GM23338 (cell line): ENCODE measurements around the gene TREM2. TPM values are rescaled to one million over a fixed set of nuclear protein-coding genes. Genes with fewer than 3 reads are reported as not detected.

Source experiments
- ATAC-seq: fragments of 200-7000 bp; cut with Tn5 transposase; 3 replicates; pipeline ENCODE4 v1.9.1; 2020
- DNase-seq: peaks from one replicate; pipeline ENCODE4 v3.0.0-alpha.2; 2015; ENCODE audit warnings: low spot score
- H2AFZ ChIP-seq: fragments of 200-600 bp; sonication (generic); 2 replicates; pipeline ENCODE4 v1.8.0; 2016; ENCODE audit warnings: antibody characterized with exemption, mild to moderate bottlenecking, moderate library complexity
- H3F3A ChIP-seq: fragments of 200-600 bp; sonication (generic); replicated peaks from 2 replicates; pipeline ENCODE4 v1.8.0; 2017; ENCODE audit warnings: antibody characterized with exemption, mixed run types, low read depth
- H3K27ac ChIP-seq: fragments of 200-600 bp; sonication (generic); 2 replicates; pipeline ENCODE4 v1.6.1; 2016; ENCODE audit warnings: low read depth
- H3K27me3 ChIP-seq: fragments of 200-600 bp; sonication (generic); 2 replicates; pipeline ENCODE4 v1.8.0; 2016; ENCODE audit warnings: mild to moderate bottlenecking, mixed run types, moderate library complexity; ENCODE audit not compliant: insufficient read depth
- H3K36me3 ChIP-seq: fragments of 200-600 bp; sonication (generic); 2 replicates; pipeline ENCODE4 v1.8.0; 2016; ENCODE audit warnings: mild to moderate bottlenecking; ENCODE audit not compliant: insufficient read depth
- H3K4me1 ChIP-seq: fragments of 200-600 bp; sonication (generic); 2 replicates; pipeline ENCODE4 v1.8.0; 2016; ENCODE audit warnings: mild to moderate bottlenecking, moderate library complexity; ENCODE audit not compliant: insufficient read depth
- H3K4me2 ChIP-seq: fragments of 200-600 bp; sonication (generic); 2 replicates; pipeline ENCODE4 v1.7.1; 2017; ENCODE audit warnings: mixed run types
- H3K4me3 ChIP-seq: fragments of 200-600 bp; sonication (generic); 2 replicates; pipeline ENCODE4 v1.6.1; 2016; ENCODE audit warnings: mixed run types
- H3K79me2 ChIP-seq: fragments of 200-600 bp; sonication (generic); replicated peaks from 2 replicates; pipeline ENCODE4 v1.8.0; 2017; ENCODE audit warnings: mild to moderate bottlenecking; ENCODE audit not compliant: insufficient read depth
- H3K9me2 ChIP-seq: fragments of 200-600 bp; sonication (generic); 2 replicates; pipeline ENCODE4 v1.8.0; 2017; ENCODE audit not compliant: insufficient read depth
- H4K20me1 ChIP-seq: fragments of 200-600 bp; sonication (generic); replicated peaks from 2 replicates; pipeline ENCODE4 v1.8.0; 2017; ENCODE audit warnings: mild to moderate bottlenecking; ENCODE audit not compliant: insufficient read depth
- H3K27ac Mint-ChIP-seq: 2 replicates; pipeline ENCODE4 v1.8.0; 2020; ENCODE audit warnings: inconsistent platforms, mild to moderate bottlenecking, moderate library complexity, mixed read lengths
- H3K27me3 Mint-ChIP-seq: 3 replicates; pipeline ENCODE4 v1.8.0; 2022; ENCODE audit warnings: low read depth, mild to moderate bottlenecking, moderate library complexity, mixed read lengths, inconsistent platforms; ENCODE audit not compliant: insufficient read depth, poor library complexity
- H3K36me3 Mint-ChIP-seq: 3 replicates; pipeline ENCODE4 v1.8.0; 2021; ENCODE audit warnings: low read depth, mild to moderate bottlenecking, inconsistent platforms, moderate library complexity, mixed read lengths
- H3K4me1 Mint-ChIP-seq: 3 replicates; pipeline ENCODE4 v1.8.0; 2020; ENCODE audit warnings: mild to moderate bottlenecking, inconsistent platforms, mixed read lengths
- H3K4me3 Mint-ChIP-seq: 3 replicates; pipeline ENCODE4 v1.8.0; 2021; ENCODE audit warnings: moderate library complexity, mild to moderate bottlenecking, inconsistent platforms, mixed read lengths
- H3K9me3 Mint-ChIP-seq: 3 replicates; pipeline ENCODE4 v1.8.0; 2020; ENCODE audit warnings: moderate library complexity, mild to moderate bottlenecking, inconsistent platforms, mixed read lengths
- CTCF ChIP-seq, 2 experiments: fragments of 200-600 bp in 1 of 2; sonication (generic) in 1 of 2; conservative IDR thresholded peaks; 2 replicates each; pipeline versions ENCODE4 v1.5.1 to v1.6.1; 2016 to 2017; ENCODE audit warnings: antibody characterized with exemption in 2 of 2, low read depth in 2 of 2, mild to moderate bottlenecking in 2 of 2, moderate library complexity in 1 of 2
- EZH2phosphoT487 ChIP-seq: fragments of 200-600 bp; sonication (generic); IDR thresholded peaks from one replicate; pipeline ENCODE4 v1.8.1; 2018; ENCODE audit warnings: antibody characterized with exemption; ENCODE audit not compliant: unreplicated experiment
- JUNB ChIP-seq: IDR thresholded peaks from one replicate; pipeline ENCODE4 v1.6.1; 2016; ENCODE audit warnings: antibody characterized with exemption; ENCODE audit not compliant: unreplicated experiment
- REST ChIP-seq: IDR thresholded peaks from one replicate; pipeline ENCODE4 v1.6.1; 2018; ENCODE audit warnings: antibody characterized with exemption; ENCODE audit not compliant: unreplicated experiment
- STAT1 ChIP-seq: IDR thresholded peaks from one replicate; pipeline ENCODE4 v1.6.1; 2016; ENCODE audit warnings: antibody characterized with exemption; ENCODE audit not compliant: unreplicated experiment
- polyA plus RNA-seq: library from polyadenylated mRNA; unstranded; fragments of >200 nt; fragmentation: Nextera tagmentation; extraction: Ambion mirVana; gene quantifications from 2 replicates; pipeline ENCODE4 v1.2.1, GENCODE V29; 2016
- total RNA-seq: library from RNA; depleted of rRNA; stranded (reverse); fragments of >200 nt; shearing (Covaris generic); gene quantifications from 2 replicates; pipeline ENCODE4 v1.2.3, GENCODE V29; 2014
- TF ChIP-seq, protein P1 (sequence below): fragments of 250-450 bp; sonication (Bioruptor Pico); IDR thresholded peaks from 2 replicates; pipeline ENCODE4 v1.5.0; 2020; ENCODE audit warnings: mild to moderate bottlenecking, moderate library complexity
- TF ChIP-seq, protein P2 (sequence below): IDR thresholded peaks from 2 replicates; pipeline ENCODE4 v1.6.1; 2016; ENCODE audit warnings: antibody characterized with exemption

TREM2 gene
- total and polyA plus RNA-seq, 2 experiments from 2014 or later: not detected

DNA sequence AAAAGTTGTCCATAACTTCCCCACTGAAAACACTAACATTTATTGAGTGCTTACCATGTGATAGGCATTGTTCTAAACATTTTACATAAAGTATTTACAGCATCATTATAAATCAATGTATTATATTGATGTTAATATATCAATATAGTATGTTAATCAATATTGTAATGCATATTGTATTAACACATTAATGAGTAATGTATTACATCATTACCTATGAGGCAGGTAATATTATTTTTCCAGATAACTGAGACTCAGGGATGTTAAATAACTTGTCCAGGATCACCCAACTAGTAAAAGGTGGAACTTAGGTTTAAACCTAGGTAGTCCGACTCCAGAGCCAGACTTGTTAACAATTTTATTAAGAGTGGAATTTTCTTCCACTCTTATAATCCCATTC lies 12.2 kb upstream of the TREM2 start:
- Histone ChIP-seq H3K36me3 (no peaks in the 10 kb centered on the region), H3K9me2 (peaks cover 16% of the 10 kb centered on the region; the same call in 1 of the 2 replicates), H3K79me2 (no peaks in the 10 kb centered on the region), H3K27ac (no peak overlapping the region), H3K27me3 (no peaks in the 10 kb centered on the region), H3K4me3 (no peak overlapping the region), H3K4me2 (no peak overlapping the region), H2AFZ (no peak overlapping the region), H3F3A (no peaks in the 10 kb centered on the region), H4K20me1 (no peaks in the 10 kb centered on the region), H3K4me1 (peaks cover 11% of the 10 kb centered on the region)
- ATAC-seq (no peak), DNase-seq (no peak)
- H3K9me3 Mint-ChIP-seq: peaks cover 8% of the 10 kb centered on the region; the same call in 1 of the 3 replicates
- no peak overlapping the region for H3K4me3 Mint-ChIP-seq
- peaks cover 7% of the 10 kb centered on the region; the same call in 1 of the 3 replicates for H3K36me3 Mint-ChIP-seq
- TF ChIP-seq, protein P1, sequence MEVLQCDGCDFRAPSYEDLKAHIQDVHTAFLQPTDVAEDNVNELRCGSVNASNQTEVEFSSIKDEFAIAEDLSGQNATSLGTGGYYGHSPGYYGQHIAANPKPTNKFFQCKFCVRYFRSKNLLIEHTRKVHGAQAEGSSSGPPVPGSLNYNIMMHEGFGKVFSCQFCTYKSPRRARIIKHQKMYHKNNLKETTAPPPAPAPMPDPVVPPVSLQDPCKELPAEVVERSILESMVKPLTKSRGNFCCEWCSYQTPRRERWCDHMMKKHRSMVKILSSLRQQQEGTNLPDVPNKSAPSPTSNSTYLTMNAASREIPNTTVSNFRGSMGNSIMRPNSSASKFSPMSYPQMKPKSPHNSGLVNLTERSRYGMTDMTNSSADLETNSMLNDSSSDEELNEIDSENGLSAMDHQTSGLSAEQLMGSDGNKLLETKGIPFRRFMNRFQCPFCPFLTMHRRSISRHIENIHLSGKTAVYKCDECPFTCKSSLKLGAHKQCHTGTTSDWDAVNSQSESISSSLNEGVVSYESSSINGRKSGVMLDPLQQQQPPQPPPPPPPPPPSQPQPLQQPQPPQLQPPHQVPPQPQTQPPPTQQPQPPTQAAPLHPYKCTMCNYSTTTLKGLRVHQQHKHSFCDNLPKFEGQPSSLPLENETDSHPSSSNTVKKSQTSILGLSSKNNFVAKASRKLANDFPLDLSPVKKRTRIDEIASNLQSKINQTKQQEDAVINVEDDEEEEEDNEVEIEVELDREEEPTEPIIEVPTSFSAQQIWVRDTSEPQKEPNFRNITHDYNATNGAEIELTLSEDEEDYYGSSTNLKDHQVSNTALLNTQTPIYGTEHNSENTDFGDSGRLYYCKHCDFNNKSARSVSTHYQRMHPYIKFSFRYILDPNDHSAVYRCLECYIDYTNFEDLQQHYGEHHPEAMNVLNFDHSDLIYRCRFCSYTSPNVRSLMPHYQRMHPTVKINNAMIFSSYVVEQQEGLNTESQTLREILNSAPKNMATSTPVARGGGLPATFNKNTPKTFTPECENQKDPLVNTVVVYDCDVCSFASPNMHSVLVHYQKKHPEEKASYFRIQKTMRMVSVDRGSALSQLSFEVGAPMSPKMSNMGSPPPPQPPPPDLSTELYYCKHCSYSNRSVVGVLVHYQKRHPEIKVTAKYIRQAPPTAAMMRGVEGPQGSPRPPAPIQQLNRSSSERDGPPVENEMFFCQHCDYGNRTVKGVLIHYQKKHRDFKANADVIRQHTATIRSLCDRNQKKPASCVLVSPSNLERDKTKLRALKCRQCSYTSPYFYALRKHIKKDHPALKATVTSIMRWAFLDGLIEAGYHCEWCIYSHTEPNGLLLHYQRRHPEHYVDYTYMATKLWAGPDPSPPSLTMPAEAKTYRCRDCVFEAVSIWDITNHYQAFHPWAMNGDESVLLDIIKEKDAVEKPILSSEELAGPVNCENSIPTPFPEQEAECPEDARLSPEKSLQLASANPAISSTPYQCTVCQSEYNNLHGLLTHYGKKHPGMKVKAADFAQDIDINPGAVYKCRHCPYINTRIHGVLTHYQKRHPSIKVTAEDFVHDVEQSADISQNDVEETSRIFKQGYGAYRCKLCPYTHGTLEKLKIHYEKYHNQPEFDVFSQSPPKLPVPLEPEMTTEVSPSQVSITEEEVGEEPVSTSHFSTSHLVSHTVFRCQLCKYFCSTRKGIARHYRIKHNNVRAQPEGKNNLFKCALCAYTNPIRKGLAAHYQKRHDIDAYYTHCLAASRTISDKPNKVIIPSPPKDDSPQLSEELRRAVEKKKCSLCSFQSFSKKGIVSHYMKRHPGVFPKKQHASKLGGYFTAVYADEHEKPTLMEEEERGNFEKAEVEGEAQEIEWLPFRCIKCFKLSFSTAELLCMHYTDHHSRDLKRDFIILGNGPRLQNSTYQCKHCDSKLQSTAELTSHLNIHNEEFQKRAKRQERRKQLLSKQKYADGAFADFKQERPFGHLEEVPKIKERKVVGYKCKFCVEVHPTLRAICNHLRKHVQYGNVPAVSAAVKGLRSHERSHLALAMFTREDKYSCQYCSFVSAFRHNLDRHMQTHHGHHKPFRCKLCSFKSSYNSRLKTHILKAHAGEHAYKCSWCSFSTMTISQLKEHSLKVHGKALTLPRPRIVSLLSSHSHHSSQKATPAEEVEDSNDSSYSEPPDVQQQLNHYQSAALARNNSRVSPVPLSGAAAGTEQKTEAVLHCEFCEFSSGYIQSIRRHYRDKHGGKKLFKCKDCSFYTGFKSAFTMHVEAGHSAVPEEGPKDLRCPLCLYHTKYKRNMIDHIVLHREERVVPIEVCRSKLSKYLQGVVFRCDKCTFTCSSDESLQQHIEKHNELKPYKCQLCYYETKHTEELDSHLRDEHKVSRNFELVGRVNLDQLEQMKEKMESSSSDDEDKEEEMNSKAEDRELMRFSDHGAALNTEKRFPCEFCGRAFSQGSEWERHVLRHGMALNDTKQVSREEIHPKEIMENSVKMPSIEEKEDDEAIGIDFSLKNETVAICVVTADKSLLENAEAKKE (CRISPR knock-in tag): no peak
- TF ChIP-seq, protein P2, sequence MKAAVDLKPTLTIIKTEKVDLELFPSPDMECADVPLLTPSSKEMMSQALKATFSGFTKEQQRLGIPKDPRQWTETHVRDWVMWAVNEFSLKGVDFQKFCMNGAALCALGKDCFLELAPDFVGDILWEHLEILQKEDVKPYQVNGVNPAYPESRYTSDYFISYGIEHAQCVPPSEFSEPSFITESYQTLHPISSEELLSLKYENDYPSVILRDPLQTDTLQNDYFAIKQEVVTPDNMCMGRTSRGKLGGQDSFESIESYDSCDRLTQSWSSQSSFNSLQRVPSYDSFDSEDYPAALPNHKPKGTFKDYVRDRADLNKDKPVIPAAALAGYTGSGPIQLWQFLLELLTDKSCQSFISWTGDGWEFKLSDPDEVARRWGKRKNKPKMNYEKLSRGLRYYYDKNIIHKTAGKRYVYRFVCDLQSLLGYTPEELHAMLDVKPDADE: no peak
- TF ChIP-seq CTCF (conservative IDR thresholded peaks at IDR 0.05; ENCODE audit: low read depth in 2 of 2) (no peak), REST (no peak), JUNB (no peak), EZH2phosphoT487 (no peak), STAT1 (no peak)
- H3K4me1 Mint-ChIP-seq: peaks cover 15% of the 10 kb centered on the region
- no peak overlapping the region for H3K27ac Mint-ChIP-seq
- H3K27me3 Mint-ChIP-seq: peaks cover 4% of the 10 kb centered on the region
